HepG2 (cell line): ENCODE measurements around the gene EEF1A1. TPM values are rescaled to one million over a fixed set of nuclear protein-coding genes. Genes with fewer than 3 reads are reported as not detected.

ENCODE experiments used
- ATAC-seq: fragments of 200-7000 bp; cut with Tn5 transposase; 3 replicates; pipeline ENCODE4 v1.9.1; 2020; ENCODE audit warnings: mild to moderate bottlenecking, moderate library complexity
- BruUV-seq: library from RNA; stranded (reverse); fragments of 400-500 nt; replicated peaks from 2 replicates; lab custom pipeline; 2021; lab: Mats Ljungman, UMichigan
- CTCF ChIA-PET: fragments of 300-600 bp; formaldehyde crosslinking; extraction: SDS; loops from one replicate; lab custom pipeline; 2021; ENCODE audit warnings: low total read pairs, inconsistent platforms, low intra/inter-chr PET ratio; lab: Yijun Ruan, JAX
- POLR2A ChIA-PET: fragments of 350-600 bp; sonication (Branson Sonifier 250); formaldehyde crosslinking; loops from one replicate; lab custom pipeline; 2020; ENCODE audit warnings: antibody characterized with exemption, inconsistent platforms; lab: Yijun Ruan, JAX
- DNase-seq: peaks from one replicate; pipeline ENCODE4 v3.0.0-alpha.2; 2015; ENCODE audit warnings: low spot score
- FAIRE-seq: peaks from 3 replicates; lab custom pipeline; 2011; peaks lifted over from hg19 to GRCh38; lab: Jason Lieb, UNC
- H2AFZ ChIP-seq: one replicate; pipeline ENCODE4 v1.6.1; 2011; ENCODE audit warnings: low read length, inconsistent platforms
- H3K27ac ChIP-seq: fragments of 300-600 bp; 3 replicates; pipeline ENCODE4 v1.8.0; 2011; ENCODE audit warnings: mixed run types, mild to moderate bottlenecking, mixed read lengths, low read length, inconsistent platforms; ENCODE audit not compliant: insufficient read depth; ENCODE audit errors: extremely low read length
- H3K27me3 ChIP-seq, 2 experiments: fragments of 200-600 bp in 1 of 2; 2 replicates in 1 of 2; 3 replicates in 1 of 2; pipeline versions ENCODE4 v1.6.0 to v1.8.0; 2011; ENCODE audit warnings: low read length in 2 of 2, mild to moderate bottlenecking in 2 of 2, moderate library complexity in 2 of 2, inconsistent platforms in 1 of 2; ENCODE audit not compliant: insufficient read depth in 2 of 2, control insufficient read depth in 1 of 2
- H3K36me3 ChIP-seq, 2 experiments: fragments of 200-600 bp in 1 of 2; replicated peaks in 1 of 2; 2 replicates in 1 of 2; 3 replicates in 1 of 2; pipeline versions ENCODE4 v1.5.1 to v1.8.0; 2011; ENCODE audit warnings: low read length in 2 of 2, inconsistent platforms in 1 of 2; ENCODE audit not compliant: insufficient read depth in 2 of 2, control insufficient read depth in 1 of 2
- H3K4me1 ChIP-seq: 2 replicates; pipeline ENCODE4 v1.5.1; 2012; ENCODE audit warnings: low read length, inconsistent platforms; ENCODE audit not compliant: insufficient read depth
- H3K4me2 ChIP-seq: 2 replicates; pipeline ENCODE4 v1.6.0; 2011; ENCODE audit warnings: low read depth, low read length, inconsistent platforms
- H3K4me3 ChIP-seq, 3 experiments: fragments of 200-600 bp in 1 of 3; sonication (generic), shearing (Covaris generic) in 1 of 3; replicated peaks in 1 of 3; 2 replicates each; pipeline ENCODE4 v1.5.1; 2011 to 2016; ENCODE audit warnings: low read length in 3 of 3, inconsistent platforms in 2 of 3, low read depth in 2 of 3, mild to moderate bottlenecking in 2 of 3, control low read depth in 1 of 3, mixed read lengths in 1 of 3; ENCODE audit not compliant: insufficient read depth in 1 of 3
- H3K79me2 ChIP-seq: one replicate; pipeline ENCODE4 v1.6.1; 2011; ENCODE audit warnings: low read length, inconsistent platforms; ENCODE audit not compliant: insufficient read depth
- H3K9ac ChIP-seq: 2 replicates; pipeline ENCODE4 v1.6.0; 2011; ENCODE audit warnings: mild to moderate bottlenecking, low read depth, low read length, inconsistent platforms; ENCODE audit not compliant: insufficient read depth
- H3K9me3 ChIP-seq: 2 replicates; pipeline ENCODE4 v1.5.1; 2012; ENCODE audit warnings: mild to moderate bottlenecking, low read length
- H4K20me1 ChIP-seq: 2 replicates; pipeline ENCODE4 v1.6.0; 2011; ENCODE audit warnings: inconsistent platforms, mild to moderate bottlenecking, low read length, moderate library complexity; ENCODE audit not compliant: insufficient read depth
- EED ChIP-seq: sonication (generic); formaldehyde crosslinking; IDR thresholded peaks from 2 replicates; pipeline ENCODE4 v1.5.0; 2020; ENCODE audit warnings: mild to moderate bottlenecking, missing genetic modification reagents
- NR0B2 ChIP-seq: sonication (generic); formaldehyde crosslinking; IDR thresholded peaks from 2 replicates; pipeline ENCODE4 v1.4.0; 2020; ENCODE audit warnings: mild to moderate bottlenecking, missing genetic modification reagents
- PAX8 ChIP-seq: sonication (generic); formaldehyde crosslinking; IDR thresholded peaks from 2 replicates; pipeline ENCODE4 v1.8.0; 2022; ENCODE audit warnings: mild to moderate bottlenecking, missing genetic modification reagents, borderline replicate concordance
- ZNF720 ChIP-seq: sonication (generic); formaldehyde crosslinking; IDR thresholded peaks from 2 replicates; pipeline ENCODE4 v1.4.0; 2020; ENCODE audit warnings: missing genetic modification reagents
- WGBS: methylation state at CpG from one replicate; pipeline ENCODE4 v1.1.6; 2017; ENCODE audit warnings: low lambda C conversion rate; 5-methylcytosine and 5-hydroxymethylcytosine counted together
- in situ Hi-C: cut with HindIII; loops from 2 replicates; pipeline ENCODE4 v1.10.0; 2017; ENCODE audit warnings: low pct_unique_long_range_greater_than_20kb; ENCODE audit not compliant: extremely low pct_ligation_motif_present
- intact Hi-C: fragments of 100-400 bp; cut with micrococcal nuclease; formaldehyde crosslinking; loops from one replicate; pipeline ENCODE4 v1.10.0; 2022; ENCODE audit not compliant: unreplicated experiment
- polyA plus RNA-seq, 8 experiments: library from polyadenylated mRNA; depleted of rRNA in 3 of 8; stranded (reverse) in 7 of 8; unstranded in 1 of 8; fragments of >200 nt; fragmentation: Illumina TruSeq in 4 of 8; extraction: Trizol in 4 of 8; gene quantifications; 2 replicates each; pipeline versions ENCODE4 v1.2.1 to v1.2.3, GENCODE V29; 2011 to 2016; ENCODE audit warnings: low read depth in 4 of 8, missing spikeins in 1 of 8, mixed read lengths in 1 of 8; ENCODE audit not compliant: insufficient read depth in 1 of 8
- total RNA-seq, 5 experiments: library from RNA; depleted of rRNA; stranded (reverse); fragments of >200 nt; fragmentation: Illumina TruSeq; extraction: Trizol; gene quantifications; 2 replicates each; pipeline ENCODE4 v1.2.3, GENCODE V29; 2016; ENCODE audit warnings: low read depth in 1 of 5
- TF ChIP-seq, protein P1 (sequence below), 2 experiments: sonication (generic) in 1 of 2; formaldehyde crosslinking in 1 of 2; IDR thresholded peaks; 2 replicates each; pipeline versions ENCODE4 v1.5.1 to v1.6.1; 2011 to 2020; ENCODE audit warnings: borderline replicate concordance in 1 of 2, low read depth in 1 of 2, low read length in 1 of 2, mild to moderate bottlenecking in 1 of 2, missing genetic modification reagents in 1 of 2, moderate library complexity in 1 of 2
- TF ChIP-seq, protein P2 (sequence below): sonication (generic); formaldehyde crosslinking; IDR thresholded peaks from 2 replicates; pipeline ENCODE4 v1.9.0; 2021; ENCODE audit warnings: mild to moderate bottlenecking, missing genetic modification reagents

The EEF1A1 gene
- total and polyA plus RNA-seq, 2 of the 13 experiments (the other 11 are each of a cell fraction or from before 2014, with no cell fraction given) = 13,726 to 17,172 TPM

- no peak for TF ChIP-seq PAX8 (CRISPR knock-in tag)
- no peak for TF ChIP-seq ZNF720 (CRISPR knock-in tag)
These were observed 16.8 kb upstream of the EEF1A1 start (continued) for GRCh38 chr6:73537677-73538076.

- ATAC-seq = no peak
- intact Hi-C loops = no loop called here
- Histone ChIP-seq H2AFZ (no peak overlapping the region), H4K20me1 (no peaks in the 10 kb centered on the region), H3K27me3 (no peaks in the 10 kb centered on the region), H3K9me3 (no peaks in the 10 kb centered on the region), H3K4me1 (peaks cover 20% of the 10 kb centered on the region), H3K79me2 (no peaks in the 10 kb centered on the region), H3K36me3 (no peaks in the 10 kb centered on the region), H3K27ac (no peak overlapping the region), H3K9ac (no peak overlapping the region), H3K4me3 (no peak overlapping the region), H3K4me2 (no peak overlapping the region)
- no peak for DNase-seq
- 46% methylated on average over 2 of the region's 2 CpGs for WGBS
- TF ChIP-seq NR0B2 (CRISPR knock-in tag) = no peak
- FAIRE-seq = peak; percentile 32
- no TSS peak for BruUV-seq
- in situ Hi-C loops = no loop called here
- ChIA-PET CTCF (no interaction called here), POLR2A (interaction anchor here (2.3 to 3.7 kb wide), 2 partner anchors 11 to 13 kb away, joined by 11 read pairs; partner anchors contain the start of gene EEF1A1)
These were observed 13.8 kb upstream of the EEF1A1 start for GRCh38 chr6:73534628-73535027.

- Histone ChIP-seq H3K4me2 (no peak overlapping the region), H2AFZ (no peak overlapping the region), H3K27me3 (no peaks in the 10 kb centered on the region), H3K4me1 (peaks cover 15% of the 10 kb centered on the region), H3K79me2 (no peaks in the 10 kb centered on the region), H3K9ac (no peak overlapping the region), H4K20me1 (no peaks in the 10 kb centered on the region), H3K4me3 (no peak overlapping the region), H3K36me3 (no peaks in the 10 kb centered on the region), H3K27ac (no peak overlapping the region), H3K9me3 (no peaks in the 10 kb centered on the region)
- ATAC-seq (no peak), DNase-seq (no peak), FAIRE-seq (no peak)
- intact Hi-C loops = no loop called here
- WGBS = 93% methylated on average over 3 of the region's 3 CpGs
- ChIA-PET POLR2A (interaction anchor here (0.7 to 3.7 kb wide), 2 partner anchors 8 to 10 kb away, joined by 3 to 11 read pairs; partner anchors contain the start of gene EEF1A1), CTCF (no interaction called here)
- BruUV-seq = no TSS peak
- in situ Hi-C loops = no loop called here
- no peak for TF ChIP-seq EED (CRISPR knock-in tag)
- TF ChIP-seq, protein P1, sequence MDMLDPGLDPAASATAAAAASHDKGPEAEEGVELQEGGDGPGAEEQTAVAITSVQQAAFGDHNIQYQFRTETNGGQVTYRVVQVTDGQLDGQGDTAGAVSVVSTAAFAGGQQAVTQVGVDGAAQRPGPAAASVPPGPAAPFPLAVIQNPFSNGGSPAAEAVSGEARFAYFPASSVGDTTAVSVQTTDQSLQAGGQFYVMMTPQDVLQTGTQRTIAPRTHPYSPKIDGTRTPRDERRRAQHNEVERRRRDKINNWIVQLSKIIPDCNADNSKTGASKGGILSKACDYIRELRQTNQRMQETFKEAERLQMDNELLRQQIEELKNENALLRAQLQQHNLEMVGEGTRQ (IDR thresholded peaks at IDR 0.05; ENCODE audit: low read depth, low read length) = no peak
- TF ChIP-seq, protein P1 (CRISPR knock-in tag; IDR thresholded peaks at IDR 0.05; ENCODE audit: borderline replicate concordance) = no peak
- TF ChIP-seq, protein P2, sequence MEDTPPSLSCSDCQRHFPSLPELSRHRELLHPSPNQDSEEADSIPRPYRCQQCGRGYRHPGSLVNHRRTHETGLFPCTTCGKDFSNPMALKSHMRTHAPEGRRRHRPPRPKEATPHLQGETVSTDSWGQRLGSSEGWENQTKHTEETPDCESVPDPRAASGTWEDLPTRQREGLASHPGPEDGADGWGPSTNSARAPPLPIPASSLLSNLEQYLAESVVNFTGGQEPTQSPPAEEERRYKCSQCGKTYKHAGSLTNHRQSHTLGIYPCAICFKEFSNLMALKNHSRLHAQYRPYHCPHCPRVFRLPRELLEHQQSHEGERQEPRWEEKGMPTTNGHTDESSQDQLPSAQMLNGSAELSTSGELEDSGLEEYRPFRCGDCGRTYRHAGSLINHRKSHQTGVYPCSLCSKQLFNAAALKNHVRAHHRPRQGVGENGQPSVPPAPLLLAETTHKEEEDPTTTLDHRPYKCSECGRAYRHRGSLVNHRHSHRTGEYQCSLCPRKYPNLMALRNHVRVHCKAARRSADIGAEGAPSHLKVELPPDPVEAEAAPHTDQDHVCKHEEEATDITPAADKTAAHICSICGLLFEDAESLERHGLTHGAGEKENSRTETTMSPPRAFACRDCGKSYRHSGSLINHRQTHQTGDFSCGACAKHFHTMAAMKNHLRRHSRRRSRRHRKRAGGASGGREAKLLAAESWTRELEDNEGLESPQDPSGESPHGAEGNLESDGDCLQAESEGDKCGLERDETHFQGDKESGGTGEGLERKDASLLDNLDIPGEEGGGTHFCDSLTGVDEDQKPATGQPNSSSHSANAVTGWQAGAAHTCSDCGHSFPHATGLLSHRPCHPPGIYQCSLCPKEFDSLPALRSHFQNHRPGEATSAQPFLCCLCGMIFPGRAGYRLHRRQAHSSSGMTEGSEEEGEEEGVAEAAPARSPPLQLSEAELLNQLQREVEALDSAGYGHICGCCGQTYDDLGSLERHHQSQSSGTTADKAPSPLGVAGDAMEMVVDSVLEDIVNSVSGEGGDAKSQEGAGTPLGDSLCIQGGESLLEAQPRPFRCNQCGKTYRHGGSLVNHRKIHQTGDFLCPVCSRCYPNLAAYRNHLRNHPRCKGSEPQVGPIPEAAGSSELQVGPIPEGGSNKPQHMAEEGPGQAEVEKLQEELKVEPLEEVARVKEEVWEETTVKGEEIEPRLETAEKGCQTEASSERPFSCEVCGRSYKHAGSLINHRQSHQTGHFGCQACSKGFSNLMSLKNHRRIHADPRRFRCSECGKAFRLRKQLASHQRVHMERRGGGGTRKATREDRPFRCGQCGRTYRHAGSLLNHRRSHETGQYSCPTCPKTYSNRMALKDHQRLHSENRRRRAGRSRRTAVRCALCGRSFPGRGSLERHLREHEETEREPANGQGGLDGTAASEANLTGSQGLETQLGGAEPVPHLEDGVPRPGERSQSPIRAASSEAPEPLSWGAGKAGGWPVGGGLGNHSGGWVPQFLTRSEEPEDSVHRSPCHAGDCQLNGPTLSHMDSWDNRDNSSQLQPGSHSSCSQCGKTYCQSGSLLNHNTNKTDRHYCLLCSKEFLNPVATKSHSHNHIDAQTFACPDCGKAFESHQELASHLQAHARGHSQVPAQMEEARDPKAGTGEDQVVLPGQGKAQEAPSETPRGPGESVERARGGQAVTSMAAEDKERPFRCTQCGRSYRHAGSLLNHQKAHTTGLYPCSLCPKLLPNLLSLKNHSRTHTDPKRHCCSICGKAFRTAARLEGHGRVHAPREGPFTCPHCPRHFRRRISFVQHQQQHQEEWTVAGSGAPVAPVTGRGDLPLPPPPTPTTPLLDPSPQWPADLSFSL (CRISPR knock-in tag) = no peak
These were observed 11.5 kb upstream of the EEF1A1 start for GRCh38 chr6:73532293-73532692.
